SK-MEL-5 (cell line): ENCODE data around the gene PIPOX. TPM values are rescaled to one million over a fixed set of nuclear protein-coding genes. Genes with fewer than 3 reads are reported as not detected.

Source experiments
- DNase-seq: peaks from one replicate; pipeline ENCODE4 v3.0.0-alpha.2; 2016; ENCODE audit warnings: low read depth, low spot score
- in situ Hi-C: cut with HindIII; loops from 2 replicates; pipeline ENCODE4 v1.10.0; 2016; ENCODE audit warnings: low sequenced_read_pairs, high pct_unique_total_duplicates, low pct_unique_long_range_greater_than_20kb
- polyA plus RNA-seq, 2 experiments: library from polyadenylated mRNA; depleted of rRNA; stranded (reverse); fragments of >200 nt; gene quantifications; 2 replicates each; pipeline ENCODE4 v1.2.3, GENCODE V29; 2015
- total RNA-seq: library from RNA; depleted of rRNA; stranded (reverse); fragments of >200 nt; shearing (Covaris generic); gene quantifications from 2 replicates; pipeline ENCODE4 v1.2.3, GENCODE V29; 2014; rRNA removed

The PIPOX gene, protein sequence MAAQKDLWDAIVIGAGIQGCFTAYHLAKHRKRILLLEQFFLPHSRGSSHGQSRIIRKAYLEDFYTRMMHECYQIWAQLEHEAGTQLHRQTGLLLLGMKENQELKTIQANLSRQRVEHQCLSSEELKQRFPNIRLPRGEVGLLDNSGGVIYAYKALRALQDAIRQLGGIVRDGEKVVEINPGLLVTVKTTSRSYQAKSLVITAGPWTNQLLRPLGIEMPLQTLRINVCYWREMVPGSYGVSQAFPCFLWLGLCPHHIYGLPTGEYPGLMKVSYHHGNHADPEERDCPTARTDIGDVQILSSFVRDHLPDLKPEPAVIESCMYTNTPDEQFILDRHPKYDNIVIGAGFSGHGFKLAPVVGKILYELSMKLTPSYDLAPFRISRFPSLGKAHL
- 0.21 TPM in 1 of 2 replicates, not detected in the other for total RNA-seq
- polyA plus RNA-seq (2015; cell fraction: cytosol; rRNA removed): not detected in 2 replicates
- 1.2 and 3.8 TPM in 2 replicates for polyA plus RNA-seq (2015; cell fraction: nucleus; rRNA removed)

DNA sequence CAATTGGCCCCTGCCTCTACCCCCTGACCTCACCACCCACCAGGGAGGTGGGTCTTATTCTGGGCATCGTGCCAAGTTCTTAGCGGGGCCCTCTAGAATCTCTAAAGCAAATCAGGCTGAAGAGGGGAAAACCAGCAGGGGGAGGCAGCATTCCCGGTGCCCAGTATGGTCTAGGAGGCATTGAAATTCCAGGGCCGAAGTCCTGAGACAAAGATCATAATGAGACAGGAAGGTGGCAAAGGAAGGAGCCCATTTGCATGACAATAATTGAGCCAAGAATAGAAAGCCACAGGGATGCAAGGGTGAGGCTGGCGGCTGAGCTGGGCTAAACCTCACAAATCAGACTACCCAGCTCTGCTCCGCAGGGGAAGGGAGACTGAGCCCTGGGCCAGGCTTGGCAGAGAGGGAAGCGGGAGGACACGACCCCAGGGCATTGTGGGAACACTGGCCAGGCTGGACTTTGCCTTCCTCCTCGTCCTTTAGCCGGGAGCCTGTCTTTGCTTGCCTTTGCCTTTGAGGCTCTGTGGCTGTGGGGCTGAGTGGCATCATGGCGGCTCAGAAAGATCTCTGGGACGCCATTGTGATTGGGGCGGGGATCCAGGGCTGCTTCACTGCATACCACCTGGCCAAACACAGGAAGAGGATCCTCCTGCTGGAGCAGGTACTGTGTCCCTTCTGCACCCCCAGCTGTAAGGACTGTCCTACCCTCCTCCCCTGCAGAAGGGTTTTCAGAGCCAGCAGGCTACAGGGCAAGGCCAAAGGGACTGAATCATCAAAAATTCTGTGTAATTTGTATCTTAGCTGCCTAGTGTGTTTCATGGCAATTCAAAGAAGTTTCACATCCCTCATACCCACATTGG, at the start of gene PIPOX:
PIPOX (plus strand) TSS at position 463 of the 860 bp plus-strand sequence; CDS start at position 548, 85 bp downstream.
- in situ Hi-C loops: no loop called here

DNA sequence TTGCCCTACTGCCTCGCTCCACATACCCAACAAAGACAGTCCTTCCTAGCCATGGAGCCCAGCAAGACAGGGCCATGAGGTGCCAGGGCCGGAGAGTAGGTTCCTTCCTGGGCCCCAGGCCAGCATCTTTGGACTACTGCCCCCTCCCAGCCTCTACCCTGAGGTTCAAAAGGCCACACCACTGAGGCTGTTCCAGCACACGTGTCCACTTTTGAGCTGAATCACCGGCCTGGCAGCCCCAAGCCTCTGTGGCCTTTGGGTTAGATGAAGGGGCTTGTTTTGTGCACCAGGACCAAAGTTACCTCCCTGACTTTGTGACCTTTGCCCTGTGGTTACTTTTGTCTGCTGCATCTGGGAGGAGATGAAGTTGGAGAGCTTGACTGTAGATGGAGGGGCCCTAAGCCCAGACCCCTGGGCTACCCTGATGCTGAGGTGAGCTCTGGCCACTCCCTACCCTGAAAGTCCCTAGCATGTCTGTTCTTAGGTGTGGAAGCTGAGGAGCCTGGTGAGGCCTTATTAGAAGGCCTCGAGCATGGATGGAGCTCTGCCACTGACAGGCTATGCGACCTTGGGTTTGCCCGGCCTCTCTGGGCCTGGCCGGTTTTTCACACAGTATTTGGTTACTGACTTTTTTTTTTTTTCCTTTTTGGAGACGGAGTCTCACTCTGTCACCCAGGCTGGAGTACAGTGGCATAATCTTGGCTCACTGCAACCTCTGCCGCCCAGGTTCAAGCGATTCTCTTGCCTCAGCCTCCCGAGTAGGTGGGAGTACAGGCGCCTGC, 49.1 kb upstream of the PIPOX start:
- no peak for DNase-seq
- in situ Hi-C loops: no loop called here

More for the DNA sequence above, at the start of gene PIPOX:
- peak; percentile 36 for DNase-seq

DNA sequence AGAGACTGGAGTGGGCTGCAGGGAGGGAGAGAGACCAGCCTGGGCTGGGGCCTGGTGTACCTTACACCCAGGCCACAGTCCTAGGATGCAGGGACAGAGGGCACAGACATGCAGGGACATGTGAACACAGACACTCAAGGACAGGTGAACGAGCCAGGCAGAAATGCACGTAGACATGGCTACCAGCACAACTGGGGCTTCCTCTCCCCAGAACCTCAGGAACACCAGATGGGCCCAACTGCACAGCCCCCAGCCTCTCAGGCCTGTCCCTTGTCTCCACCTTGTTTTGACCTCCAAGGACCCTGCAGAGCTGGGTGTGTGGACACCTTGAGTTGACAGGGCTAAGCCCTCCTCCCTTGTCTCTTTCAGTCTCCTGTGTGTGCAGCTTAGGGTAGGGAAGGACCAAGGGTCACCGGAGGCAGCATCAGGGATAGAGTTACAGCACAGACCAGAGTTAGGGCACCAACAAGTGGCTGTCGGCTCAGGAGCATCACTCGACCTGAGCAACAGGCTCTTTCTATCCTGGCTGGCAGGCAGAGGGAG, 46.3 kb upstream of the PIPOX start:
- in situ Hi-C loops: no loop called here
- DNase-seq: no peak

DNA sequence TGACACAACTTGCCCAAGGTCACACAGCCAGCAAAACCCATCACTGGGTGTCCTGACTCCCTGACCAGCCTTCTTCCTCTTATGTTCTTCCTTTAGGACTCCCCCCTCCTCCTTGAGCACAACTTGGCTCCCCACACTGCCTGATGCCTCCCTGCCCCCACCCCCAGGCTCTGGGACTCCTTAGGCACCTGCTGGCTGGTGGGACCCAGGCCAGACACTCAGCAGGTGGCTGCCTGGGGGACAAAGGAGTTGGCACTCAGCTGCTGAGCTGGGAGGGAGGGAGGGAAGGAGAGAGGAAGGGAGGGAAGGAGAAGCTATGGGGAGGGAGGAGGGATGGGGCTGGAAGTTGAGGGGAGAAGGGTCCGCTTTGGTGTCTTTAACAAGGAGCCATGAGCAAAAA, 45.1 kb upstream of the PIPOX start:
- in situ Hi-C loops: no loop called here
- DNase-seq: no peak

DNA sequence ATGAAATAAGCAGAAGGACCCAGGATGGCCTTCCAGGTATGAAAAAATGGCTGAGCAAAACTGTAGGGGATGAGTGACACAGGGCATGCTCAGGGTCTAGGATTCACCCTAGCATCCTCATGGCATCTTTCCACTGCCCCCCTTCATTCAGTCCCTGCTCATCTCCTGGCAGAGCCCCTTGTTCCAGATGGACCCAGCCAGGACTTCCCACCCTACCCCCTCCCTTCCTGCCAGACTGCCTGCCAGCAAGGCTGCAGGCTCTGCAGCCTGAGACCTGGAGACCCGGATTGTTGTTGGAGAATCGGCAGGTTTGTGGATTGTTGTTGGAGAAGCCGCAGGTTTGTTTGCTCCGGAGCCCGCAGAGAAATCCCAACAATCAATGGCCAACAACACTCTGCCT, 43.7 kb upstream of the PIPOX start:
- no peak for DNase-seq
- in situ Hi-C loops: no loop called here

DNA sequence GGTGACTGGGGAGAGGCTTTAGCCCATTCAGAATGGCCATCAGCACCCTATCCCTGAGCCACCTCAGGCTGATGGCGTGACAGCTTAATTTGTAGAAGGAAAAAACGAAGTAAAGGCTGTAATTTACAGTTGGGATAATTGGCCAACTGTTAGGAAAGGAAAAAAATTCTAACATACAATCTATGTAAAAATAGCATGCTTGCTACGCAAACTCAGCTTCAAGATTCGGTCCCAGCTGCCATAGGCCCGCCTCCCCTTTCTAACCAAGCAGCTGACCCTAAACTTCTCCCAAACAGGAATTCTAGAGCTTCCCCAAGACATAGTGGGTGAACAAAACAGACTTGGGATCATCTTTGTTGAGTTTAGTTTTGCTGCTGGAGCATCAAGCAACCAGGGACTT, 42.0 kb upstream of the PIPOX start:
- DNase-seq: no peak

DNA sequence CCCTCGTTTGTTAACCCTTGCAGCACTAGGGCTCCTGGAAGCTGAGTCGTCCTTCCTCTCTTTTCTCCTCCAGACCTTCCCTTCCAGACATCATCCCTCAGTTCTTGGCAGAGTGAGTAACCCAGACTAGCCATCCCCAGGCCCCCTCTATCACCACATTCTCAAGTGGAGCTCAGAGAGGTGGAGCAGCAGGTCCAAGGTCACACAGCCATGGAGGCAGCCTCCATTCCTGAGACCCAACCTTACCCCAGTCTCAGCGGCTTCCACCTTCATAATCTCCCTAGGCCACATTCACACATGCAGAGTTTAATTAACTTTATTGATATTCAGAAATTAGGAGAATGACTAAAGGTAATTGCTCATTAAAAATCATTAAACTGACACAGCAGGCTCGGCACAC, 40.1 kb upstream of the PIPOX start:
- in situ Hi-C loops: no loop called here

More for the DNA sequence above, 42.0 kb upstream of the PIPOX start:
- in situ Hi-C loops: no loop called here

DNA sequence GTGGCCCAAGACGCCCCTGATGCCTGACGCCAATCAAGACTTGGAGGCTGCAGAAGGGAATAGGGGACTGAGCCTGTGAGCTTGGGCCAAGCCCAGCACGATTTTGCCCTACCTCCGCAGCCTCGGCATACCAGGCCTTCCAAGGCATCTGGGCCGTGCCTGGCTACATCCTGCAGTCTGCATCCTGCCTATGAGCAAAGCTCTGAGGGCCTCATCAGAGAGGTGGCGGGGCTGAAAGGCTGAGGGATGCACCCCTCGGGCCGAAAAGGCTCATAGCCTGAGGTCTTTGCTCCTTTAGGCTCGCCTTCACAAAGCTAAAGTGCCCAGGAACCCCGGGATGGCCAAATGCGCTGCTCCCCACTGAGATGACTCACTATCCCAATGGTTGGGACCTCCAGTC, 39.7 kb upstream of the PIPOX start:
- no peak for DNase-seq
- in situ Hi-C loops: no loop called here

More for the DNA sequence above, 40.1 kb upstream of the PIPOX start:
- DNase-seq: no peak

DNA sequence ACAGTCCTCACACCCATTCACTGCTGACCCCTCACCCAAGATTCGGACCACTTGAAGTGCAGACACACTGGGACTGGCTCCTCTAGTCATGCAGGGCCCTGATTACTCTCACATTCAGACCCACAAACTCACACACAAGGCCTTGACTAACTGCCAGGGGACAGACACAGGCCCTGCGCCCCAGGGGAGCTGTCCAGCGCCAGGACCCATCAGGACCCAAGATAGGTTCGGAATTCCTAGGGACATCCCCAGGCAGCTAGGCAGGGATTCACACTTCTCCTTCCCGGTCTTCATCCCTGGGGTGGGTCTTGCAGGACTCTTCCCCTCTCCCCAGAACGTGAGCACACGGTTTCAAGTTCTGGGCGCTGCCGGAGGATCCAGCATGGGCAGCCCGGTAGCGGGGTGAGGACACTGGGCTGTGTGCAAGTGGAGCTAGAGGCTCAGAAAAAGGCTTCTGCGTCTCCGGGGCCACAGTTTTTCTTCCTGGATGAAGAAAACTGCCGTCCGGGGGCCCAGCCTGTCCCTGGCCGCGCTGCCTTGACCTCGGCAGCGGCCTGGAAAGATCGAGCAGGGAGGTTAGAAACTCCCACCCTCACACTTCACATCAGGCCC, 38.8 kb upstream of the PIPOX start:
- in situ Hi-C loops: no loop called here
- no peak for DNase-seq

DNA sequence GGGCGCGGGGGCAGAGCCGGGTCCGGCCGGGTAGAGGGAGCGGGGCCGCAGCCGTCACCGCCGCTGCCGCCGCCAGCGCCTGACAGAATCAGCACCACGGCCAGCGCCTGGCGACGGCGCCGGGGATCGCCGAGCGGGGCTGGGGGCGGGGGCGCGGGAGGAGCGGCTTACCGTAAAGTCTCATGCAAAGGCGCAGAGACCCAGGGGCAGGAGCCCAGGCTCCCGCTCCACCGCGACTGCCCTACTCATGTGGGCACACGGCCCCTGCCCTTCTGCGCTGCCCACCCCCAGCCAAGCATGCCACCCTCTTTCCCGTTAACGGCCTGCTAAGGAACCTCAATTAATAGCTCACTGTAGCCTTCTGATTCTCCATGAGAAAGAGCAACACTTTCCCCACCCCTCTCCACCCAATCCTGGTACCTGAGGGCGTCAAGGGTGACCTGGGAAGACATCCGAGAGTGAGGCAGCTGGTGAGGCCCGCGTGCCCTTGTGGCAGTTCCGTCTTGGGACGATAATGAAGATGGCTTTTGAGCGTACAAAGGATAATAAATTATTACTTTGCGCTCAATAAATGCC, 36.9 kb upstream of the PIPOX start, which contains the start of gene SEZ6:
SEZ6 (minus strand) TSS at position 98 of the 576 bp plus-strand sequence. CDS start 164 bp downstream, outside the sequence.
- in situ Hi-C loops: no loop called here
- peak; percentile 67 for DNase-seq

DNA sequence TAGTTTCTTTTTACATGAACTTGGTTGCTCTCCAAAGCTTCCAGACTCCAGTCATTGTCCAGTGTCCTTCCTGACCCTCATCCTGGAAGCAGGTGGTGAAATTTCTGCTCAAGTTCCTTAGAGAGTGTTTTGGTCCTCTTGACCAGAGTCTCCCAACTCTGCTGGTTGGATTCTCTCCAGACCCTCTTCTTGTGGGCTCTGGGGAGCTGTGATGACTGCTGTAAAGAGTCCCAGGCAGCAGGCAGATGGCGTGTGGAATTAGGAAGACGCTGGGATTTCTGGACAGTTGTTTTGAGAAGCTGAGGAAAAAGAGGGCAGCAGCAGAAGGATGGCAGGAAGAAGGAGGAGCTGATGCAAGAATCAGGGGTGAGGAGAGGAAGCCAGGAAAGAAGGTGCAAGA, 35.5 kb upstream of the PIPOX start:
- in situ Hi-C loops: no loop called here

DNA sequence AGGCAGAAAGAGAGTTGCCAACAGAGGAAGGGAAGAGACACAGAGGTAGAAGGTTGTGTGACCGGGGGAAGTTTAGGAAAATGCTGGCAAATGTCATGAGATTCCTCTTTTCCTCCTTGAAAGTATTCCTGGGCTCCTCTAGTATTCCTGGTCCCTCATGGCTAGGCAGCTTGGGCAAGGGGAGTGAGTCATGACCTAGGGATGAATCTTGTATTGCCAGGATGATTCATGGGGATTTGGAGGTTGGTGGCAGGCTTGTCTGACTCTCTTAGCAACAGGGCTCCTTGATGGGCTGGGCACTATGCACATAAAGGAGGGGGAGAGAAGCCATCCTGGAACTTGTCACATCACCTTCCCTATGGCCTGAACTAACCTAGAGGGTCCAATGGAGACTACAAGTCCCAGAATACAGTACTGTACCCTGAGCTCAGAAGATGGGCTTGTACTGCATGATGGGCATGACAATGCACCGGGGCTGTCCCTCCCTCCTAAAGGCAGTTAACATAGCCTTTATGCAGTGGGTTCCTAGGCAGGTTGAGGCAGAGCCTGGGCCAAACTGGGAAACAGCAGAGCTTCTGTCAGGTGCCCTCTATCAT, 35.0 kb upstream of the PIPOX start:
- DNase-seq: no peak
- in situ Hi-C loops: no loop called here

More for the DNA sequence above, 35.5 kb upstream of the PIPOX start:
- no peak for DNase-seq

DNA sequence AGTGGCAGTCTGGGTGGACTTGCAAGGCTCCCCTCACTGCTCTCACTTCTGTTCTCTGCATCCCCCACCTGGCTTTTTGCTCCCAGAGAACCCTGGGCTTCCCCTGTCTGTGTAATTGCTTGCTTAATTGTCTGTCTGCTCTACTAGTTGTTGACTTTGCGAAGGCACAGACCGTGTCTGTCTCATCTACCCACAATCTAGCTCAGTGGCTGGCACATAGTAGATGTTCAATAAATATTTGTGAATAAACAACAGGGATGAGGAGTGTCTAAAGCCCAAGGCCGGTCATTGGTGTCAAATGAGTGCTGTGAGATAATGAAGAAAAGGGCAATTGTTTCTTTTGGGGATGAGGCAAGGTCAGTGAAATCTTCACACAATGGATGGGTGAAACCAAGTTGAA, 34.4 kb upstream of the PIPOX start:
- in situ Hi-C loops: no loop called here
- no peak for DNase-seq

DNA sequence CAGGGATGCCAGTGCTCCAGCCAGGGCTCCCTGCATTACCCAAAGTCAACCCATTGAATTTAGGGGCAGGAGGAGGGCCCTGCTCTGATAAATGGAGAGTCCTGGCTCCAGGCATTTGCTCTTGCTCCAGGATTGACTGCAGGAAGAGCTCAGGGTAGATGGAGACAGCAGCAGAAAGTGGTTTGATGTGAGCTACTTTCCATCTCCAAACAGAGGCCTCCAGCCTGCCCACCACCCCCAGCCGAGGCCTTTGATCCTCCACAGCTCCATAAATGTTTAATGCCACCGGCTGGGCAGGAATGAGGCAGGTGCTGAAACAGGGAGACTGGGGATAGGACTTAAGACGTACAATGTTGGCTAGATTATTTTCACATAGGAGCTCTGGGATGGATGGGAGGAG, 32.8 kb upstream of the PIPOX start:
- in situ Hi-C loops: no loop called here
- no peak for DNase-seq

DNA sequence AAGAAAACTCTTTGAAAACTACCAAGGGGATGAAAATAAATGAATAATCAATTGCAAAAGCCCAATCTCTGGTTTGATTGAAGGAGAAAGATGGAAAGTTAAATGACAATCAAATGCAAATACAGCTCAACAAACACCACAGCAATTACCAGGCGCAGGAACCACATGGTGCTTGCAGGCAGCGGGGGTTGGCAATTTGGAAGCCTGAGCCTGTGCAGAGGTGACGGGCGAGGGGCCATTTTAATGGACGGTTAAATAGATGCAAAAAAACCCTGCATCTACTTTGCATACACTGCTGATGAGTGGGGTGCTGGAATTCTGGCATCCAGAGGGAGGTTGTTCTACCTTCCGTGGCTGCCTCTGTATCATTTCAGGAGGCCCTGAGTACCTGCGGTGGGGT, 32.4 kb upstream of the PIPOX start:
- in situ Hi-C loops: no loop called here
- no peak for DNase-seq

DNA sequence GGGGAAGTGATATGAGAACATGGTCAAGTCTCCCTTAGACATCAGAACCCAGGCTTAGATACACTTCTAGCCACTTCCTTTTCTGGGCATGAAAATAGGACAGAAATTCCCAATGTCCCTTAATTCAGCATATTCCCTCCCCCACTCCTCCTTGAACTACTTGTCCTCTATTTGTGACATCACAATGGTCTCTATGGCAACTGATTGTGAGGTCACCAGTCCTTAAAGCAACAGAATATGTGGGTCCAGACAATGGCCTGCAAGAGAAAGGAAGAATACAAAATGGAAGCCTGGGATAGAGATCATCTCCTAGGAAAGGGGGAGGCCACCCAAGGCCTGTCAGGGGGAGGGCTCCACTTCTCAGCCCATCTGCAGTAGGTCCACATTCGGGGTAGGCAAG, 30.4 kb upstream of the PIPOX start:
- peak; percentile 43 for DNase-seq
- in situ Hi-C loops: no loop called here
